B cell (primary cell): Measurements from ENCODE around the gene ZNF143. TPM values are rescaled to one million over a fixed set of nuclear protein-coding genes. Genes with fewer than 3 reads are reported as not detected.

Experiments used
- ATAC-seq: fragments of 200-7000 bp; cut with Tn5 transposase; one replicate; pipeline ENCODE4 v1.10.0; 2021; ENCODE audit warnings: low read depth, mild to moderate bottlenecking, moderate number of reproducible peaks, moderate library complexity
- CTCF ChIA-PET: fragments of 350-600 bp; sonication (Branson Sonifier 250); formaldehyde crosslinking; loops from one replicate; lab custom pipeline; 2021; ENCODE audit warnings: antibody characterized with exemption, inconsistent platforms; lab: Charles Lee
- POLR2A ChIA-PET: fragments of 350-600 bp; sonication (Branson Sonifier 250); formaldehyde crosslinking; loops from one replicate; lab custom pipeline; 2021; ENCODE audit warnings: antibody characterized with exemption; lab: Charles Lee
- DNase-seq: peaks from one replicate; pipeline ENCODE4 v3.0.0; 2013
- H2AFZ ChIP-seq: 2 replicates; pipeline ENCODE4 v1.6.1; 2012; ENCODE audit warnings: mild to moderate bottlenecking, low read depth, low read length; ENCODE audit not compliant: insufficient read depth, poor library complexity, severe bottlenecking
- H3K27ac ChIP-seq, 2 donors: 1 replicate in 1 of 2; 2 replicates in 1 of 2; pipeline ENCODE4 v1.5.1; 2012 to 2013; ENCODE audit warnings: low read length in 2 of 2, mild to moderate bottlenecking in 2 of 2, moderate library complexity in 1 of 2
- H3K27me3 ChIP-seq, 4 experiments: fragments of 200-600 bp in 1 of 4; sonication (generic) in 1 of 4; replicated peaks in 1 of 4; 1 replicate in 2 of 4; 2 replicates in 2 of 4; pipeline versions ENCODE4 v1.6.1 to v1.7.0; 2013 to 2016; ENCODE audit warnings: low read length in 3 of 4, mild to moderate bottlenecking in 2 of 4, mixed read lengths in 1 of 4, moderate library complexity in 1 of 4; ENCODE audit not compliant: insufficient read depth in 4 of 4, control insufficient read depth in 3 of 4; ENCODE audit errors: control extremely low read depth in 1 of 4
- H3K36me3 ChIP-seq, 2 experiments: replicated peaks in 1 of 2; 1 replicate in 1 of 2; 2 replicates in 1 of 2; pipeline versions ENCODE4 v1.6.1 to v1.7.1; 2013; ENCODE audit warnings: low read length in 1 of 2; ENCODE audit not compliant: insufficient read depth in 2 of 2, control insufficient read depth in 1 of 2; ENCODE audit errors: control extremely low read depth in 1 of 2, extremely low read depth in 1 of 2
- H3K4me1 ChIP-seq, 2 donors: fragments of 200-600 bp in 1 of 2; sonication (generic) in 1 of 2; 1 replicate in 1 of 2; 2 replicates in 1 of 2; pipeline versions ENCODE4 v1.5.1 to v1.6.1; 2013 to 2017; ENCODE audit warnings: low read length in 2 of 2; ENCODE audit not compliant: control insufficient read depth in 2 of 2, insufficient read depth in 2 of 2
- H3K4me2 ChIP-seq: replicated peaks from 2 replicates; pipeline ENCODE3; 2012; ENCODE audit warnings: mild to moderate bottlenecking, low read depth, low read length; ENCODE audit not compliant: poor library complexity, severe bottlenecking
- H3K4me3 ChIP-seq, 5 experiments: fragments of 200-600 bp in 1 of 5; sonication (generic) in 1 of 5; 1 replicate in 3 of 5; 2 replicates in 2 of 5; pipeline versions ENCODE4 v1.5.1 to v1.7.0; 2011 to 2016; ENCODE audit warnings: low read length in 4 of 5, mild to moderate bottlenecking in 4 of 5, low read depth in 2 of 5, control low read depth in 1 of 5, moderate library complexity in 1 of 5; ENCODE audit not compliant: insufficient read depth in 1 of 5; ENCODE audit errors: control extremely low read depth in 1 of 5, extremely low read depth in 1 of 5
- H3K79me2 ChIP-seq: fragments of 200-600 bp; sonication (generic); one replicate; pipeline ENCODE4 v1.6.0; 2016; ENCODE audit warnings: low read length; ENCODE audit not compliant: control insufficient read depth, insufficient read depth
- H3K9ac ChIP-seq: fragments of 200-600 bp; sonication (generic); 2 replicates; pipeline ENCODE4 v1.6.1; 2017; ENCODE audit warnings: mild to moderate bottlenecking, low read length, moderate library complexity
- H3K9me3 ChIP-seq, 3 donors: one replicate each; pipeline versions ENCODE4 v1.6.1 to v1.7.1; 2013; ENCODE audit warnings: low read length in 2 of 3; ENCODE audit not compliant: control insufficient read depth in 2 of 3, insufficient read depth in 1 of 3; ENCODE audit errors: control extremely low read depth in 1 of 3
- H4K20me1 ChIP-seq: 2 replicates; pipeline ENCODE4 v1.6.0; 2012; ENCODE audit warnings: mild to moderate bottlenecking, low read length; ENCODE audit not compliant: insufficient read depth, control insufficient read depth, poor library complexity, severe bottlenecking
- H3K27ac Mint-ChIP-seq: one replicate; pipeline ENCODE4 v1.8.0; 2021; ENCODE audit warnings: mixed read lengths
- H3K27me3 Mint-ChIP-seq: one replicate; pipeline ENCODE4 v1.8.0; 2021; ENCODE audit warnings: mixed read lengths
- H3K4me1 Mint-ChIP-seq: one replicate; pipeline ENCODE4 v1.8.0; 2021; ENCODE audit warnings: mixed read lengths
- H3K4me3 Mint-ChIP-seq: one replicate; pipeline ENCODE4 v1.8.0; 2021; ENCODE audit warnings: mixed read lengths
- H3K9me3 Mint-ChIP-seq: one replicate; pipeline ENCODE4 v1.8.0; 2022; ENCODE audit warnings: mixed read lengths; ENCODE audit not compliant: insufficient read depth
- EZH2 ChIP-seq: IDR thresholded peaks from 2 replicates; pipeline ENCODE4 v1.6.1; 2012; ENCODE audit warnings: borderline replicate concordance, low read depth, mild to moderate bottlenecking, moderate library complexity, low read length; ENCODE audit not compliant: insufficient read depth, poor library complexity, severe bottlenecking
- WGBS: methylation state at CpG from one replicate; pipeline ENCODE4 v1.1.5; 2013; ENCODE audit warnings: missing lambda C conversion rate; ENCODE audit not compliant: insufficient coverage; 5-methylcytosine and 5-hydroxymethylcytosine counted together
- intact Hi-C: fragments of 100-400 bp; cut with micrococcal nuclease; formaldehyde crosslinking; loops from one replicate; pipeline ENCODE4 v1.10.0; 2022
- polyA plus RNA-seq: library from polyadenylated mRNA; depleted of rRNA; stranded (reverse); fragments of >200 nt; gene quantifications from 2 replicates; pipeline ENCODE4 v1.2.3, GENCODE V29; 2012
- total RNA-seq, 2 donors: library from RNA; stranded (reverse); fragments of 120-200 nt in 1 of 2; gene quantifications; 1 replicate in 1 of 2; 2 replicates in 1 of 2; pipeline versions ENCODE4 v1.2.3 to v1.2.4, GENCODE V29; 2013 to 2022
- TF ChIP-seq, protein P1 (sequence below): fragments of 200-600 bp; IDR thresholded peaks from one replicate; pipeline ENCODE4 v1.8.0; 2022; ENCODE audit warnings: antibody characterized with exemption, mild to moderate bottlenecking

Gene ZNF143
- total and polyA plus RNA-seq, 2 donors (not counting 1 experiment from before 2014, with no cell fraction given), result 35.7 to 54.9 TPM

DNA sequence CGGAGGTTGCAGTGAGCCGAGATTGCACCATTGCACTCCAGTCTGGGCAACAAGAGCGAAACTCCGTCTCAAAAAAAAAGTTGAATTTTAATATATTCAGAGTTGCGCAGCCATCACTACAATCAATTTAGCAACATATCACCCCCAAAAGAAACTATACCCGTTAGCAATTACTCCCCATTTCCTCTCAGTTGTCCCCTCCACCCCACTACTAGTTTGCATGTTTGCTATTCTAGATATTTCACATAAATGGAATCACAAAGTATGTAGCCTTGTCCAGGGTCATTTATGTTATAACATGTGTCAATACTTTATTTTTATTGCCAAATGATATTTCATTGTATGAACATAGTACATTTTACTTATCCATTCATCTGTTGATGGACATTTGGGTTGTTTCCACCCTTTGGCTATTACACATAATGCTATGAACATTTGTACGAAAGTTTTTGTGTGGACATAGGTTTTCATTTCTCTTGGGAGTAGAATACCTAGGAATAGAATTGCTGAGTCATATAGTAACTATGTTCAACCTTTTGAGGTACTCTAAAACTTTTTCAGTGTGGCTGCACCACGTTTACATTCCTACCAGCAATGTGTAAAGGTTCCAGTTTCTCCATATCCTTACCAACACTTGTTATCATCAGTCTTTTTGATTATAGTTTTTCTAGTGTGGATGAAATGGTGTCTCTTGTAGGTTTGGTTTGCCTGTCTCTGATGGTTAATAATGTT is 2.2 kb downstream of the ZNF143 start:
- ATAC-seq, result no peak
- peaks cover 19 to 26% of the 10 kb centered on the region in 2 donors for H3K4me1 ChIP-seq
- intact Hi-C loops, result no loop called here
- H2AFZ ChIP-seq, result peak overlapping the region; percentile 14
- H3K27me3 ChIP-seq, result no peaks in the 10 kb centered on the region
- ChIA-PET POLR2A (no interaction called here), CTCF (interaction anchor here (1.2 to 1.3 kb wide), 2 partner anchors 44 to 150 kb away, joined by 4 read pairs; no protein-coding TSS in a partner anchor)
- no peak for DNase-seq
- no peaks in the 10 kb centered on the region for H3K9me3 Mint-ChIP-seq
- H3K27me3 Mint-ChIP-seq, result no peaks in the 10 kb centered on the region
- H3K4me3 ChIP-seq, result peak overlapping the region in 1 of 5 experiments; percentile 83
- peak overlapping the region; percentile 97 for H3K4me3 Mint-ChIP-seq
- peak overlapping the region; percentile 98 for H3K27ac Mint-ChIP-seq
- H3K9me3 ChIP-seq, result no peaks in the 10 kb centered on the region
- H3K79me2 ChIP-seq, result peaks cover 81% of the 10 kb centered on the region
- H3K9ac ChIP-seq, result no peak overlapping the region
- no peak for TF ChIP-seq EZH2
- TF ChIP-seq, protein P1, sequence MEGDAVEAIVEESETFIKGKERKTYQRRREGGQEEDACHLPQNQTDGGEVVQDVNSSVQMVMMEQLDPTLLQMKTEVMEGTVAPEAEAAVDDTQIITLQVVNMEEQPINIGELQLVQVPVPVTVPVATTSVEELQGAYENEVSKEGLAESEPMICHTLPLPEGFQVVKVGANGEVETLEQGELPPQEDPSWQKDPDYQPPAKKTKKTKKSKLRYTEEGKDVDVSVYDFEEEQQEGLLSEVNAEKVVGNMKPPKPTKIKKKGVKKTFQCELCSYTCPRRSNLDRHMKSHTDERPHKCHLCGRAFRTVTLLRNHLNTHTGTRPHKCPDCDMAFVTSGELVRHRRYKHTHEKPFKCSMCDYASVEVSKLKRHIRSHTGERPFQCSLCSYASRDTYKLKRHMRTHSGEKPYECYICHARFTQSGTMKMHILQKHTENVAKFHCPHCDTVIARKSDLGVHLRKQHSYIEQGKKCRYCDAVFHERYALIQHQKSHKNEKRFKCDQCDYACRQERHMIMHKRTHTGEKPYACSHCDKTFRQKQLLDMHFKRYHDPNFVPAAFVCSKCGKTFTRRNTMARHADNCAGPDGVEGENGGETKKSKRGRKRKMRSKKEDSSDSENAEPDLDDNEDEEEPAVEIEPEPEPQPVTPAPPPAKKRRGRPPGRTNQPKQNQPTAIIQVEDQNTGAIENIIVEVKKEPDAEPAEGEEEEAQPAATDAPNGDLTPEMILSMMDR, result no peak
- peaks cover 30% of the 10 kb centered on the region for H3K4me1 Mint-ChIP-seq
- H4K20me1 ChIP-seq, result peaks cover 5% of the 10 kb centered on the region
- H3K4me2 ChIP-seq, result peak overlapping the region; percentile 81
- peak overlapping the region in 1 of 2 donors; percentile 91 for H3K27ac ChIP-seq
- H3K36me3 ChIP-seq, result peaks cover 0 to 2% of the 10 kb centered on the region in 2 experiments
- WGBS, result no CpG with 5 or more reads among the region's 8 CpGs

DNA sequence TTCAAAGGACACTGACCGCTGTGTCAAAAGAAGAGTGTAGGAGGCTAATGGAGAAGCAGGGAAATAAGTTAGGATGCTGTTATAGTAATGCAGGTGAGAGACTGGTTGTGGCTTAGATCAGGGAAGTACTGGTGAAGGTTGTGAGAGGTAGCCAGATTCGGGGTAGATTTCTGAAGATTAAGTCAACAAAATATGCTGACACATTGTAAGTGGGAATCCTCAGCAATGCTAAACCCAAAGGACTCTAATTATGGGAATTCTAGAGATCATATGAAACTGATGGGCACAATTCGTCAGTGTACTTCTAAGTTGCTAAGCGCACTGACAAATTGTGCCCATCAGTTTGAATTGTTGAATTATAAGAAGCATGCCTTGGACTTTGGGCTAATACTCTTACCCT is 10.0 kb downstream of the ZNF143 start:
- no peak for DNase-seq
- Histone ChIP-seq H3K4me3 (no peak overlapping the region), H4K20me1 (peaks cover 7% of the 10 kb centered on the region), H3K9me3 (no peaks in the 10 kb centered on the region), H3K79me2 (peaks cover 51% of the 10 kb centered on the region), H3K4me2 (no peak overlapping the region), H3K36me3 (peaks cover 13 to 45% of the 10 kb centered on the region in 2 experiments), H2AFZ (no peak overlapping the region), H3K27me3 (no peaks in the 10 kb centered on the region), H3K9ac (no peak overlapping the region), H3K4me1 (no peaks in the 10 kb centered on the region), H3K27ac (no peak overlapping the region)
- peaks cover 9% of the 10 kb centered on the region for H3K4me1 Mint-ChIP-seq
- no peak for ATAC-seq
- H3K27ac Mint-ChIP-seq, result no peak overlapping the region
- POLR2A ChIA-PET, result no interaction called here
- CTCF ChIA-PET, result no interaction called here
- H3K4me3 Mint-ChIP-seq, result no peak overlapping the region
- H3K27me3 Mint-ChIP-seq, result no peaks in the 10 kb centered on the region
- no peaks in the 10 kb centered on the region for H3K9me3 Mint-ChIP-seq
- WGBS, result 90% methylated on average over 2 of the region's 4 CpGs
- intact Hi-C loops, result no loop called here
- TF ChIP-seq, protein P1, result no peak
- no peak for TF ChIP-seq EZH2
